GM21619 (cell line): Measurements from ENCODE around the gene KDELR3.

ENCODE experiments used
- ATAC-seq: cut with Tn5 transposase; IDR thresholded peaks from one replicate; pipeline ENCODE4 v1.9.1; 2021; ENCODE audit not compliant: unreplicated experiment

KDELR3 gene

GRCh38 chr22:38481162-38481870, 13.4 kb downstream of the KDELR3 start:
- no peak for ATAC-seq

GRCh38 chr22:38481871-38482332, 14.0 kb downstream of the KDELR3 start:
- ATAC-seq = no peak

- no peak for ATAC-seq
Observed at GRCh38 chr22:38482662-38483308, 14.9 kb downstream of the KDELR3 start.

GRCh38 chr22:38484244-38484643, 16.3 kb downstream of the KDELR3 start:
- no peak for ATAC-seq

- no peak for ATAC-seq
Observed at GRCh38 chr22:38485783-38486182, 17.9 kb downstream of the KDELR3 start.

- no peak for ATAC-seq
Observed at GRCh38 chr22:38487946-38488345, 20.1 kb downstream of the KDELR3 start.

- no peak for ATAC-seq
Observed at GRCh38 chr22:38489142-38489541, 21.2 kb downstream of the KDELR3 start.

GRCh38 chr22:38489561-38490145, 21.8 kb downstream of the KDELR3 start:
- ATAC-seq = no peak

GRCh38 chr22:38490475-38490874, 22.6 kb downstream of the KDELR3 start:
- ATAC-seq = no peak

- ATAC-seq = no peak
Observed at GRCh38 chr22:38490915-38491314, 23.0 kb downstream of the KDELR3 start.

GRCh38 chr22:38491707-38492348, 23.9 kb downstream of the KDELR3 start:
- no peak for ATAC-seq

- no peak for ATAC-seq
Observed at GRCh38 chr22:38494498-38494897, 26.6 kb downstream of the KDELR3 start.

- ATAC-seq = no peak
Observed at GRCh38 chr22:38494939-38495338, 27.0 kb downstream of the KDELR3 start.

- ATAC-seq = no peak
Observed at GRCh38 chr22:38497869-38498268, 30.0 kb downstream of the KDELR3 start.

- ATAC-seq = no peak
Observed at GRCh38 chr22:38501797-38502672, 34.1 kb downstream of the KDELR3 start.

GRCh38 chr22:38503021-38503420, 35.1 kb downstream of the KDELR3 start:
- ATAC-seq = no peak

- ATAC-seq = no peak
Observed at GRCh38 chr22:38504731-38505540, 37.0 kb downstream of the KDELR3 start.

GRCh38 chr22:38505541-38506117, 37.7 kb downstream of the KDELR3 start:
- peak; percentile 21 for ATAC-seq

- ATAC-seq = peak; percentile 82
Observed at GRCh38 chr22:38506118-38506962, 38.4 kb downstream of the KDELR3 start, which contains the start of gene DDX17. Gene DDX17 (minus strand): TSS chr22:38506311.
